Right ventricle myocardium inferior (tissue), 1 donor: ENCODE measurements around the gene TTLL3. TPM values are rescaled to one million over a fixed set of nuclear protein-coding genes. Genes with fewer than 3 reads are reported as not detected.
A peak's percentile ranks its signal among the peaks of the same experiment; 100 is the strongest.

Source experiments
- ATAC-seq: fragments of 200-7000 bp; cut with Tn5 transposase; one replicate; pipeline ENCODE4 v1.9.1; 2020; ENCODE audit warnings: mild to moderate bottlenecking, moderate library complexity
- DNase-seq: peaks from one replicate; pipeline ENCODE4 v3.0.0; 2021; ENCODE audit errors: missing footprints
- intact Hi-C: fragments of 100-400 bp; cut with DNase I; formaldehyde crosslinking; loops from one replicate; pipeline ENCODE4 v1.11.0; 2022
- total RNA-seq: library from RNA; stranded (reverse); fragmentation: NEBNext Ultra II Directional; extraction: Animal tissue kit (Norgen Biotek cat#: 25700); gene quantifications from one replicate; pipeline ENCODE4 v1.2.1, GENCODE V29; 2021
- donor health status: DM: no; HTN: yes; CAD: no; lungs with severe emphysema.

Gene TTLL3
- total RNA-seq, 1 donor from 2014 or later = 10.6 TPM

- intact Hi-C loops = no loop called here
- ATAC-seq (peak; percentile 58), DNase-seq (no peak)
These were observed 30.2 kb upstream of the TTLL3 start for GRCh38 chr3:9779721-9780457.

- intact Hi-C loops = no loop called here
- DNase-seq (no peak), ATAC-seq (no peak)
These were observed 29.6 kb upstream of the TTLL3 start for GRCh38 chr3:9780458-9780812.

GRCh38 chr3:9780910-9781309, 29.2 kb upstream of the TTLL3 start:
- intact Hi-C loops = no loop called here
- DNase-seq = no peak

GRCh38 chr3:9781551-9781950, 28.5 kb upstream of the TTLL3 start:
- no peak for DNase-seq
- intact Hi-C loops = no loop called here
- ATAC-seq = no peak

More at GRCh38 chr3:9780910-9781309, 29.2 kb upstream of the TTLL3 start:
- ATAC-seq = no peak

- ATAC-seq (no peak), DNase-seq (no peak)
- intact Hi-C loops = no loop called here
These were observed 28.0 kb upstream of the TTLL3 start for GRCh38 chr3:9781978-9782603.

- intact Hi-C loops = no loop called here
- no peak for ATAC-seq
These were observed 27.3 kb upstream of the TTLL3 start for GRCh38 chr3:9782770-9783169.

GRCh38 chr3:9783954-9784353, 26.1 kb upstream of the TTLL3 start:
- intact Hi-C loops = no loop called here
- no peak for ATAC-seq

More at GRCh38 chr3:9782770-9783169, 27.3 kb upstream of the TTLL3 start:
- no peak for DNase-seq

GRCh38 chr3:9784965-9785364, 25.1 kb upstream of the TTLL3 start:
- ATAC-seq = no peak
- intact Hi-C loops = no loop called here

More at GRCh38 chr3:9783954-9784353, 26.1 kb upstream of the TTLL3 start:
- peak; percentile 55 for DNase-seq

GRCh38 chr3:9785602-9786001, 24.5 kb upstream of the TTLL3 start:
- DNase-seq (no peak), ATAC-seq (no peak)
- intact Hi-C loops = no loop called here

More at GRCh38 chr3:9784965-9785364, 25.1 kb upstream of the TTLL3 start:
- DNase-seq = no peak

GRCh38 chr3:9786209-9786739, 23.8 kb upstream of the TTLL3 start:
- intact Hi-C loops = no loop called here
- DNase-seq = no peak
- ATAC-seq = no peak

- DNase-seq (peak; percentile 50), ATAC-seq (no peak)
- intact Hi-C loops = no loop called here
These were observed 23.0 kb upstream of the TTLL3 start for GRCh38 chr3:9786825-9787669.

- intact Hi-C loops = no loop called here
- DNase-seq = no peak
- no peak for ATAC-seq
These were observed 22.3 kb upstream of the TTLL3 start for GRCh38 chr3:9787714-9788113.

GRCh38 chr3:9791127-9791526, 18.9 kb upstream of the TTLL3 start:
- intact Hi-C loops = loop anchor here (5.0 kb wide), 1 partner anchor 139 kb away; no protein-coding TSS in a partner anchor
- no peak for DNase-seq

GRCh38 chr3:9791790-9792404, 18.2 kb upstream of the TTLL3 start:
- intact Hi-C loops = loop anchor here (2.0 to 5.0 kb wide), 2 partner anchors 43 to 140 kb away; partner anchors contain the start of gene OGG1
- ATAC-seq = no peak
- DNase-seq = no peak

More at GRCh38 chr3:9791127-9791526, 18.9 kb upstream of the TTLL3 start:
- ATAC-seq = no peak

GRCh38 chr3:9792405-9793160, 17.5 kb upstream of the TTLL3 start, which contains the start of the genes ARPC4 and TADA3:
TSS of gene ARPC4 (plus strand) at chr3:9793082. CDS start at chr3:9793122, 40 bp downstream.
TSS of gene TADA3 (minus strand) at chr3:9792473. CDS start at chr3:9791466, 1,007 bp downstream.
- intact Hi-C loops = loop anchor here (2.0 to 5.0 kb wide), 2 partner anchors 44 to 140 kb away; partner anchors contain the start of gene OGG1
- ATAC-seq (peak; percentile 95), DNase-seq (peak; percentile 98)

GRCh38 chr3:9793161-9793781, 16.8 kb upstream of the TTLL3 start:
- intact Hi-C loops = loop anchor here (2.0 to 5.0 kb wide), 2 partner anchors 44 to 141 kb away; partner anchors contain the start of gene OGG1
- DNase-seq = no peak
- peak; percentile 2 for ATAC-seq

- intact Hi-C loops = loop anchor here (5.0 kb wide), 1 partner anchor 142 kb away; no protein-coding TSS in a partner anchor
- ATAC-seq (no peak), DNase-seq (no peak)
These were observed 15.7 kb upstream of the TTLL3 start for GRCh38 chr3:9794400-9794799.
